H1 (cell line): Measurements from ENCODE around the gene NUDT6. TPM values are rescaled to one million over a fixed set of nuclear protein-coding genes. Genes with fewer than 3 reads are reported as not detected.

Experiments used
- CTCF ChIA-PET: fragments of 300-600 bp; sonication (Branson Sonifier 250); formaldehyde crosslinking; loops from one replicate; lab custom pipeline; 2021; ENCODE audit not compliant: partially characterized antibody; lab: Charles Lee
- POLR2A ChIA-PET: fragments of 300-600 bp; sonication (Branson Sonifier 250); formaldehyde crosslinking; loops from one replicate; lab custom pipeline; 2021; ENCODE audit warnings: inconsistent platforms; ENCODE audit not compliant: partially characterized antibody; lab: Charles Lee
- DNase-seq, 2 experiments: peaks; one replicate each; pipeline versions ENCODE4 v3.0.0 to v3.0.0-alpha.2; 2010 to 2022; ENCODE audit warnings: low spot score in 2 of 2, low read depth in 1 of 2, mixed read lengths in 1 of 2
- FAIRE-seq: peaks from 2 replicates; lab custom pipeline; 2011; peaks lifted over from hg19 to GRCh38; lab: Jason Lieb, UNC
- H2AFZ ChIP-seq: 2 replicates; pipeline ENCODE4 v1.8.1; 2012; ENCODE audit warnings: low read length, inconsistent platforms
- H2AK5ac ChIP-seq: 2 replicates; pipeline ENCODE4 v1.6.1; 2013; ENCODE audit warnings: low read depth, low read length
- H2BK120ac ChIP-seq: replicated peaks from 2 replicates; pipeline ENCODE3; 2013; ENCODE audit warnings: low read depth, low read length, inconsistent platforms
- H2BK12ac ChIP-seq: 2 replicates; pipeline ENCODE4 v1.6.1; 2013; ENCODE audit warnings: low read depth, low read length
- H2BK15ac ChIP-seq: 2 replicates; pipeline ENCODE4 v1.6.1; 2013; ENCODE audit warnings: low read length
- H2BK20ac ChIP-seq: 2 replicates; pipeline ENCODE4 v1.6.1; 2013; ENCODE audit warnings: low read length
- H2BK5ac ChIP-seq: 2 replicates; pipeline ENCODE4 v1.6.1; 2013; ENCODE audit warnings: low read depth, low read length
- H3K14ac ChIP-seq: 2 replicates; pipeline ENCODE4 v1.6.1; 2013; ENCODE audit warnings: inconsistent platforms; ENCODE audit not compliant: insufficient read length
- H3K18ac ChIP-seq: 2 replicates; pipeline ENCODE4 v1.6.1; 2013; ENCODE audit warnings: low read length; ENCODE audit errors: extremely low read depth
- H3K23ac ChIP-seq: 2 replicates; pipeline ENCODE4 v1.6.1; 2013; ENCODE audit warnings: inconsistent platforms; ENCODE audit not compliant: insufficient read length
- H3K23me2 ChIP-seq: 2 replicates; pipeline ENCODE4 v1.6.1; 2013; ENCODE audit warnings: low read depth, low read length
- H3K27ac ChIP-seq: 2 replicates; pipeline ENCODE4 v1.6.1; 2011; ENCODE audit warnings: low read depth, low read length, inconsistent platforms
- H3K27me3 ChIP-seq, 4 experiments: replicated peaks in 1 of 4; 1 replicate in 1 of 4; 2 replicates in 3 of 4; pipeline versions ENCODE4 v1.6.1 to v1.8.1; 2011 to 2013; ENCODE audit warnings: low read length in 3 of 4, mild to moderate bottlenecking in 3 of 4, inconsistent platforms in 2 of 4, mixed read lengths in 2 of 4, moderate library complexity in 1 of 4; ENCODE audit not compliant: control insufficient read depth in 3 of 4, insufficient read depth in 3 of 4; ENCODE audit errors: extremely low read depth in 1 of 4
- H3K36me3 ChIP-seq, 4 experiments: 2 replicates each; pipeline versions ENCODE4 v1.6.1 to v1.8.1; 2011 to 2013; ENCODE audit warnings: mild to moderate bottlenecking in 4 of 4, low read length in 3 of 4, moderate library complexity in 2 of 4, control low read depth in 1 of 4, inconsistent platforms in 1 of 4; ENCODE audit not compliant: insufficient read depth in 4 of 4, control insufficient read depth in 2 of 4
- H3K4ac ChIP-seq: replicated peaks from 2 replicates; pipeline ENCODE3; 2013; ENCODE audit warnings: low read length, low read depth, mixed read lengths, inconsistent platforms; ENCODE audit not compliant: insufficient read length
- H3K4me1 ChIP-seq, 4 experiments: replicated peaks in 1 of 4; 1 replicate in 1 of 4; 2 replicates in 3 of 4; pipeline versions ENCODE4 v1.6.1 to v1.8.1; 2011 to 2013; ENCODE audit warnings: low read length in 3 of 4, inconsistent platforms in 2 of 4, mixed read lengths in 1 of 4; ENCODE audit not compliant: insufficient read depth in 4 of 4, control insufficient read depth in 3 of 4
- H3K4me2 ChIP-seq, 2 experiments: 2 replicates each; pipeline versions ENCODE4 v1.6.1 to v1.8.1; 2011 to 2013; ENCODE audit warnings: low read depth in 2 of 2, low read length in 2 of 2, control low read depth in 1 of 2, inconsistent platforms in 1 of 2, mild to moderate bottlenecking in 1 of 2; ENCODE audit not compliant: insufficient read depth in 1 of 2
- H3K4me3 ChIP-seq, 4 experiments: fragments of 200-600, 300-600 bp in 1 of 4; sonication (generic), shearing (Covaris generic), sonication (Bioruptor Twin) in 1 of 4; 2 replicates each; pipeline versions ENCODE4 v1.5.1 to v1.8.1; 2011 to 2016; ENCODE audit warnings: low read length in 4 of 4, low read depth in 3 of 4, control low read depth in 2 of 4, inconsistent platforms in 2 of 4, mild to moderate bottlenecking in 2 of 4, mixed read lengths in 1 of 4, moderate library complexity in 1 of 4; ENCODE audit not compliant: insufficient read depth in 2 of 4; ENCODE audit errors: extremely low read depth in 1 of 4
- H3K56ac ChIP-seq: replicated peaks from 2 replicates; pipeline ENCODE3; 2013; ENCODE audit warnings: low read depth, mild to moderate bottlenecking, mixed read lengths, low read length, inconsistent platforms; ENCODE audit not compliant: insufficient read length
- H3K79me1 ChIP-seq: 2 replicates; pipeline ENCODE4 v1.6.1; 2013; ENCODE audit warnings: low read depth, low read length, control low read depth
- H3K79me2 ChIP-seq, 2 experiments: 2 replicates each; pipeline versions ENCODE4 v1.6.1 to v1.8.1; 2012 to 2013; ENCODE audit warnings: low read length in 2 of 2, mild to moderate bottlenecking in 2 of 2, inconsistent platforms in 1 of 2; ENCODE audit not compliant: insufficient read depth in 2 of 2, control insufficient read depth in 1 of 2
- H3K9ac ChIP-seq, 4 experiments: replicated peaks in 1 of 4; 1 replicate in 1 of 4; 2 replicates in 3 of 4; pipeline versions ENCODE4 v1.6.1 to v1.8.1; 2011 to 2013; ENCODE audit warnings: low read depth in 3 of 4, low read length in 3 of 4, control low read depth in 2 of 4, mild to moderate bottlenecking in 2 of 4, moderate library complexity in 2 of 4, inconsistent platforms in 1 of 4; ENCODE audit errors: extremely low read depth in 1 of 4
- H3K9me3 ChIP-seq, 2 experiments: 2 replicates each; pipeline versions ENCODE4 v1.6.1 to v1.8.1; 2012 to 2013; ENCODE audit warnings: mild to moderate bottlenecking in 2 of 2, moderate library complexity in 2 of 2, control low read depth in 1 of 2, inconsistent platforms in 1 of 2, low read depth in 1 of 2, low read length in 1 of 2, mixed read lengths in 1 of 2; ENCODE audit not compliant: insufficient read depth in 2 of 2
- H4K20me1 ChIP-seq, 2 experiments: replicated peaks in 1 of 2; 2 replicates each; pipeline versions ENCODE3 to v1.8.1; 2011 to 2013; ENCODE audit warnings: inconsistent platforms in 2 of 2, low read length in 2 of 2, mild to moderate bottlenecking in 1 of 2; ENCODE audit not compliant: insufficient read depth in 2 of 2, control insufficient read depth in 1 of 2
- H4K5ac ChIP-seq: 2 replicates; pipeline ENCODE4 v1.6.1; 2013; ENCODE audit warnings: low read length, low read depth, mixed read lengths, inconsistent platforms; ENCODE audit not compliant: insufficient read length
- H4K8ac ChIP-seq: 2 replicates; pipeline ENCODE4 v1.8.0; 2013; ENCODE audit warnings: mild to moderate bottlenecking, moderate library complexity, low read length, inconsistent platforms; ENCODE audit not compliant: insufficient read depth; ENCODE audit errors: extremely low read depth
- H4K91ac ChIP-seq: replicated peaks from 2 replicates; pipeline ENCODE3; 2013; ENCODE audit warnings: low read length, mixed read lengths, inconsistent platforms; ENCODE audit not compliant: insufficient read length
- ASH2L ChIP-seq: fragments of 200-600, 300-600 bp; sonication (generic); IDR thresholded peaks from one replicate; pipeline ENCODE4 v1.7.1; 2017; ENCODE audit warnings: low read length
- CTCF ChIP-seq, 3 experiments: IDR thresholded peaks; 1 replicate in 2 of 3; 2 replicates in 1 of 3; pipeline versions ENCODE4 v1.5.1 to v1.6.1; 2011; ENCODE audit warnings: low read length in 3 of 3, mild to moderate bottlenecking in 3 of 3, inconsistent platforms in 2 of 3, low read depth in 1 of 3, moderate library complexity in 1 of 3; ENCODE audit not compliant: insufficient read depth in 1 of 3; ENCODE audit errors: control extremely low read depth in 1 of 3
- EP300 ChIP-seq, 2 experiments: IDR thresholded peaks; 1 replicate in 1 of 2; 2 replicates in 1 of 2; pipeline ENCODE4 v1.6.1; 2011 to 2012; ENCODE audit warnings: low read depth in 2 of 2, low read length in 2 of 2, mild to moderate bottlenecking in 2 of 2, borderline replicate concordance in 1 of 2, inconsistent platforms in 1 of 2, moderate library complexity in 1 of 2
- KDM1A ChIP-seq: fragments of 200-600, 300-600 bp; sonication (generic); IDR thresholded peaks from 2 replicates; pipeline ENCODE4 v1.7.1; 2016; ENCODE audit warnings: mild to moderate bottlenecking, low read length, borderline replicate concordance
- MAFK ChIP-seq: IDR thresholded peaks from 2 replicates; pipeline ENCODE4 v1.6.1; 2012; ENCODE audit warnings: low read depth, mild to moderate bottlenecking, improper control_type of control experiment, low read length
- POLR2A ChIP-seq, 2 experiments: IDR thresholded peaks; 1 replicate in 1 of 2; 2 replicates in 1 of 2; pipeline ENCODE4 v1.6.1; 2011; ENCODE audit warnings: low read depth in 2 of 2, low read length in 2 of 2, mild to moderate bottlenecking in 2 of 2; ENCODE audit errors: control extremely low read depth in 1 of 2
- POLR2AphosphoS5 ChIP-seq: IDR thresholded peaks from 2 replicates; pipeline ENCODE4 v1.6.1; 2011; ENCODE audit warnings: low read depth, low read length
- WGBS, 2 experiments: shearing (Covaris generic) in 1 of 2; methylation state at CpG; one replicate each; pipeline versions ENCODE4 v1.1.6 to v1.1.7; 2013 to 2015; ENCODE audit warnings: low lambda C conversion rate in 2 of 2, mixed read lengths in 2 of 2, inconsistent platforms in 1 of 2, low coverage in 1 of 2, missing lambda C conversion rate in 1 of 2; ENCODE audit not compliant: insufficient replicate concordance in 2 of 2, insufficient coverage in 1 of 2, insufficient read length in 1 of 2; ENCODE audit errors: extremely low coverage in 1 of 2, missing lambda C conversion rate in 1 of 2; 5-methylcytosine and 5-hydroxymethylcytosine counted together
- polyA plus RNA-seq, 7 experiments: library from polyadenylated mRNA; depleted of rRNA in 3 of 7; stranded (reverse) in 5 of 7; unstranded in 2 of 7; fragments of >200 nt in 5 of 7; fragments of 200-250 nt in 2 of 7; gene quantifications; 1 replicate in 5 of 7; 2 replicates in 1 of 7; 4 replicates in 1 of 7; pipeline versions ENCODE4 v1.2.1 to v1.2.3, GENCODE V29; 2011 to 2013; ENCODE audit warnings: missing spikeins in 2 of 7, mixed read lengths in 2 of 7
- total RNA-seq: library from RNA; stranded (reverse); fragmentation: NEBNext Ultra II Directional; extraction: Animal tissue kit (Norgen Biotek cat#: 25700); gene quantifications from 2 replicates; pipeline ENCODE4 v1.2.1, GENCODE V29; 2021

NUDT6 gene
- total and polyA plus RNA-seq, 2 of the 8 experiments (the other 6 are each of a cell fraction or from before 2014, with no cell fraction given) = 5.0 to 12.4 TPM

- no peak overlapping the region for H2BK120ac ChIP-seq
- H3K14ac ChIP-seq = no peak overlapping the region
- TF ChIP-seq CTCF (IDR thresholded peaks at IDR 0.05; ENCODE audit: control extremely low read depth in 1 of 3, insufficient read depth in 1 of 3, low read depth in 1 of 3, low read length in 3 of 3) (no peak), POLR2A (IDR thresholded peaks at IDR 0.05; ENCODE audit: control extremely low read depth in 1 of 2, low read depth in 2 of 2, low read length in 2 of 2) (no peak), KDM1A (no peak), EP300 (IDR thresholded peaks at IDR 0.05; ENCODE audit: borderline replicate concordance in 1 of 2, low read depth in 2 of 2, low read length in 2 of 2) (no peak), MAFK (no peak), ASH2L (no peak), POLR2AphosphoS5 (no peak)
- no peak overlapping the region; the same call in 1 of the 2 replicates for H3K27ac ChIP-seq
- H2BK15ac ChIP-seq = no peak overlapping the region
- no peaks in the 10 kb centered on the region for H3K9me3 ChIP-seq
- no peaks in the 10 kb centered on the region for H3K27me3 ChIP-seq
- peaks cover 0 to 6% of the 10 kb centered on the region in 2 experiments for H4K20me1 ChIP-seq
- FAIRE-seq (no peak), DNase-seq (no peak)
- no peak overlapping the region for H4K5ac ChIP-seq
- H3K79me2 ChIP-seq = no peaks in the 10 kb centered on the region
- no peaks in the 10 kb centered on the region for H3K79me1 ChIP-seq
- no peaks in the 10 kb centered on the region for H3K23me2 ChIP-seq
- no peak overlapping the region for H2AFZ ChIP-seq
- no peak overlapping the region for H4K91ac ChIP-seq
- CTCF ChIA-PET = interaction anchor here (1.1 to 1.6 kb wide), 3 partner anchors 21 to 220 kb away, joined by 3 to 4 read pairs (median 4); partner anchors contain the start of gene BBS12
- no peak overlapping the region for H2BK12ac ChIP-seq
- H3K4me3 ChIP-seq = no peak overlapping the region
- no peak overlapping the region for H3K18ac ChIP-seq
- H2BK20ac ChIP-seq = no peak overlapping the region
- no peak overlapping the region for H3K56ac ChIP-seq
- POLR2A ChIA-PET = no interaction called here
- H3K23ac ChIP-seq = no peak overlapping the region
- no peak overlapping the region for H2BK5ac ChIP-seq
- H3K4me2 ChIP-seq = no peak overlapping the region
- no peak overlapping the region for H3K4ac ChIP-seq
- H3K9ac ChIP-seq = no peak overlapping the region
- H3K4me1 ChIP-seq = no peaks in the 10 kb centered on the region
- WGBS, 2 experiments = 100% methylated on average over 4 of the region's 4 CpGs; no CpG with 5 or more reads in 1 of the 2 experiments
- no peak overlapping the region for H4K8ac ChIP-seq
- no peak overlapping the region for H2AK5ac ChIP-seq
- H3K36me3 ChIP-seq = peaks cover 8 to 53% (median 43%) of the 10 kb centered on the region in 4 experiments; a peak in 7 of 8 replicates
Measured at GRCh38 chr4:122952028-122952427, 29.6 kb upstream of the NUDT6 start.
